HCT116 (cell line): Measurements from ENCODE around the gene RIMBP2. TPM values are rescaled to one million over a fixed set of nuclear protein-coding genes. Genes with fewer than 3 reads are reported as not detected.

Source experiments
- ATAC-seq: fragments of 200-7000 bp; cut with Tn5 transposase; 2 replicates; pipeline ENCODE4 v1.9.1; 2020; ENCODE audit warnings: mild to moderate bottlenecking, moderate library complexity
- BruUV-seq: library from RNA; stranded (reverse); fragments of 400-500 nt; replicated peaks from 2 replicates; lab custom pipeline; 2021; lab: Mats Ljungman, UMichigan
- CTCF ChIA-PET: fragments of 300-600 bp; sonication (Branson Sonifier 250); formaldehyde crosslinking; loops from one replicate; lab custom pipeline; 2021; ENCODE audit warnings: antibody characterized with exemption; lab: Charles Lee
- POLR2A ChIA-PET: fragments of 300-600, 350-600 bp; sonication (Branson Sonifier 250); formaldehyde crosslinking; loops from one replicate; lab custom pipeline; 2021; ENCODE audit warnings: antibody characterized with exemption; lab: Charles Lee
- RAD21 ChIA-PET, 2 experiments: fragments of 300-600 bp; sonication (Branson Sonifier 250); formaldehyde crosslinking; loops; one replicate each; lab custom pipeline; 2023; ENCODE audit warnings: low total read pairs in 2 of 2; ENCODE audit not compliant: uncharacterized antibody in 2 of 2, unreplicated experiment in 2 of 2, low non-redundant PET in 1 of 2; lab: Charles Lee
- DNase-seq: peaks from one replicate; pipeline ENCODE4 v3.0.0-alpha.2; 2010; ENCODE audit warnings: low read depth, low spot score
- H2AFZ ChIP-seq: fragments of 200-600 bp; shearing (Covaris generic), sonication (generic); 2 replicates; pipeline ENCODE4 v1.6.1; 2017; ENCODE audit warnings: low read depth, mixed run types, mixed read lengths, antibody characterized with exemption, low read length; ENCODE audit not compliant: poor library complexity, severe bottlenecking
- H3K27ac ChIP-seq: 2 replicates; pipeline ENCODE4 v1.5.1; 2012; ENCODE audit warnings: low read depth, low read length
- H3K27me3 ChIP-seq: fragments of 200-600 bp; sonication (generic); 2 replicates; pipeline ENCODE4 v1.6.1; 2016; ENCODE audit warnings: mixed run types, low read length, mixed read lengths; ENCODE audit not compliant: insufficient read depth
- H3K36me3 ChIP-seq, 2 experiments: fragments of 200-500 bp in 1 of 2; fragments of 200-600 bp in 1 of 2; sonication (Bioruptor generic) in 1 of 2; sonication (generic) in 1 of 2; 2 replicates each; pipeline versions ENCODE4 v1.5.1 to v1.6.1; 2014 to 2016; ENCODE audit warnings: low read length in 2 of 2, inconsistent platforms in 1 of 2, mixed read lengths in 1 of 2, mixed run types in 1 of 2; ENCODE audit not compliant: insufficient read depth in 2 of 2, control insufficient read depth in 1 of 2
- H3K4me1 ChIP-seq, 2 experiments: fragments of 200-600 bp in 1 of 2; sonication (generic) in 1 of 2; 2 replicates each; pipeline versions ENCODE4 v1.5.1 to v1.6.1; 2012 to 2017; ENCODE audit warnings: low read length in 2 of 2, inconsistent platforms in 1 of 2, mild to moderate bottlenecking in 1 of 2, mixed read lengths in 1 of 2, mixed run types in 1 of 2, moderate library complexity in 1 of 2; ENCODE audit not compliant: insufficient read depth in 2 of 2, control insufficient read depth in 1 of 2
- H3K4me2 ChIP-seq: fragments of 200-600 bp; sonication (generic); 2 replicates; pipeline ENCODE4 v1.6.1; 2017; ENCODE audit warnings: mixed run types, low read length, mixed read lengths
- H3K4me3 ChIP-seq, 2 experiments: fragments of 200-600 bp in 1 of 2; sonication (generic) in 1 of 2; replicated peaks in 1 of 2; 2 replicates each; pipeline ENCODE4 v1.5.1; 2011 to 2016; ENCODE audit warnings: low read length in 2 of 2, control low read depth in 1 of 2, low read depth in 1 of 2, mild to moderate bottlenecking in 1 of 2, mixed read lengths in 1 of 2, mixed run types in 1 of 2
- H3K79me2 ChIP-seq: fragments of 200-600 bp; sonication (generic); 2 replicates; pipeline ENCODE4 v1.6.1; 2017; ENCODE audit warnings: mild to moderate bottlenecking, mixed run types, low read length, moderate library complexity, mixed read lengths; ENCODE audit not compliant: insufficient read depth
- H3K9ac ChIP-seq: fragments of 200-600 bp; sonication (generic); 2 replicates; pipeline ENCODE4 v1.6.1; 2016; ENCODE audit warnings: low read length, mixed read lengths
- H3K9me2 ChIP-seq: fragments of 200-600 bp; sonication (generic), shearing (Covaris generic); 2 replicates; pipeline ENCODE4 v1.6.1; 2017; ENCODE audit warnings: mixed run types, mild to moderate bottlenecking, moderate library complexity; ENCODE audit not compliant: insufficient read depth
- H3K9me3 ChIP-seq, 2 experiments: fragments of 200-500 bp in 1 of 2; fragments of 200-600 bp in 1 of 2; sonication (Bioruptor generic) in 1 of 2; sonication (generic) in 1 of 2; 2 replicates each; pipeline ENCODE4 v1.6.1; 2014 to 2017; ENCODE audit warnings: low read length in 2 of 2, mixed read lengths in 2 of 2, inconsistent platforms in 1 of 2, low read depth in 1 of 2, mild to moderate bottlenecking in 1 of 2, mixed run types in 1 of 2, moderate library complexity in 1 of 2; ENCODE audit not compliant: control insufficient read depth in 1 of 2, insufficient read depth in 1 of 2
- H4K20me1 ChIP-seq: fragments of 200-600 bp; sonication (generic), shearing (Covaris generic); 2 replicates; pipeline ENCODE4 v1.6.1; 2017; ENCODE audit warnings: mixed run types, mild to moderate bottlenecking, moderate library complexity; ENCODE audit not compliant: insufficient read depth
- ATF3 ChIP-seq: IDR thresholded peaks from 2 replicates; pipeline ENCODE4 v1.6.1; 2012
- CEBPB ChIP-seq: IDR thresholded peaks from 2 replicates; pipeline ENCODE4 v1.6.1; 2012; ENCODE audit warnings: low read depth
- CTCF ChIP-seq, 3 experiments: fragments of 200-600 bp in 1 of 3; sonication (generic) in 1 of 3; IDR thresholded peaks in 2 of 3; conservative IDR thresholded peaks in 1 of 3; 2 replicates each; pipeline ENCODE4 v1.5.1; 2012 to 2017; ENCODE audit warnings: low read depth in 2 of 3, low read length in 2 of 3, antibody characterized with exemption in 1 of 3, borderline replicate concordance in 1 of 3, control low read depth in 1 of 3, mild to moderate bottlenecking in 1 of 3, mixed read lengths in 1 of 3, mixed run types in 1 of 3, moderate library complexity in 1 of 3; ENCODE audit not compliant: insufficient read depth in 1 of 3
- EZH2phosphoT487 ChIP-seq: fragments of 200-600 bp; IDR thresholded peaks from 2 replicates; pipeline ENCODE4 v1.6.1; 2018; ENCODE audit warnings: antibody characterized with exemption, borderline replicate concordance
- POLR2AphosphoS5 ChIP-seq: IDR thresholded peaks from 2 replicates; pipeline ENCODE4 v1.6.1; 2011; ENCODE audit warnings: mild to moderate bottlenecking, low read depth, low read length, moderate library complexity
- RAD21 ChIP-seq: IDR thresholded peaks from 2 replicates; pipeline ENCODE4 v1.6.1; 2012; ENCODE audit warnings: low read depth, mild to moderate bottlenecking
- REST ChIP-seq: IDR thresholded peaks from 2 replicates; pipeline ENCODE4 v1.6.1; 2012; ENCODE audit warnings: low read depth
- SP1 ChIP-seq: IDR thresholded peaks from 2 replicates; pipeline ENCODE4 v1.6.1; 2012; ENCODE audit warnings: low read depth
- TCF7L2 ChIP-seq: IDR thresholded peaks from 2 replicates; pipeline ENCODE4 v1.7.0; 2011; ENCODE audit warnings: borderline replicate concordance, inconsistent platforms; ENCODE audit not compliant: insufficient read depth, insufficient read length; ENCODE audit errors: extremely low read depth
- ZBTB33 ChIP-seq: IDR thresholded peaks from 2 replicates; pipeline ENCODE4 v1.6.1; 2011; ENCODE audit warnings: mild to moderate bottlenecking, low read length, moderate library complexity; ENCODE audit not compliant: insufficient replicate concordance; ENCODE audit errors: extremely low read depth
- ZNF274 ChIP-seq: fragments of 200-500 bp; sonication (Bioruptor generic); IDR thresholded peaks from 2 replicates; pipeline ENCODE4 v1.6.1; 2014; ENCODE audit warnings: mild to moderate bottlenecking, low read depth, low read length, inconsistent platforms
- intact Hi-C: fragments of 100-400 bp; cut with micrococcal nuclease; formaldehyde crosslinking; loops from 2 replicates; pipeline ENCODE4 v1.10.0; 2022
- total RNA-seq: library from RNA; stranded (reverse); gene quantifications from one replicate; pipeline ENCODE4 v1.2.1, GENCODE V29; 2021; ENCODE audit not compliant: unreplicated experiment

RIMBP2 gene
- total RNA-seq, 1 experiment from 2014 or later, result not detected

GRCh38 chr12:130602251-130602650 is 113.8 kb downstream of the RIMBP2 start:
- no peaks in the 10 kb centered on the region for H3K36me3 ChIP-seq
- no peaks in the 10 kb centered on the region for H3K4me1 ChIP-seq
- H3K9me2 ChIP-seq, result no peaks in the 10 kb centered on the region
- no peaks in the 10 kb centered on the region for H3K9me3 ChIP-seq
- H2AFZ ChIP-seq, result no peak overlapping the region
- H3K4me2 ChIP-seq, result no peak overlapping the region
- intact Hi-C loops, result no loop called here
- 0 out of 2 replicates have a peak, but pooled peaks cover 5% of the 10 kb centered on the region for H3K27me3 ChIP-seq
- CTCF ChIA-PET, result no interaction called here
- POLR2A ChIA-PET, result no interaction called here
- ATAC-seq, result no peak
- no peak overlapping the region for H3K4me3 ChIP-seq
- no peaks in the 10 kb centered on the region for H4K20me1 ChIP-seq
- no TSS peak for BruUV-seq
- DNase-seq, result no peak
- RAD21 ChIA-PET, result no interaction called here
- no peak for TF ChIP-seq POLR2AphosphoS5
- TF ChIP-seq ZBTB33, result no peak
- no peak for TF ChIP-seq ATF3
- TF ChIP-seq SP1, result no peak
- no peak for TF ChIP-seq RAD21
- no peak for TF ChIP-seq REST
- TF ChIP-seq TCF7L2, result no peak
- TF ChIP-seq EZH2phosphoT487, result no peak
- TF ChIP-seq CEBPB, result no peak
- TF ChIP-seq CTCF (IDR thresholded peaks at IDR 0.05 in 2 of 3, conservative IDR thresholded peaks at IDR 0.05 in 1 of 3; ENCODE audit: borderline replicate concordance in 1 of 3, insufficient read depth in 1 of 3, low read depth in 2 of 3, low read length in 2 of 3), result no peak
- no peak for TF ChIP-seq ZNF274
- no peak overlapping the region for H3K27ac ChIP-seq
- no peaks in the 10 kb centered on the region for H3K79me2 ChIP-seq
- H3K9ac ChIP-seq, result no peak overlapping the region
